Measurements from ENCODE around the gene SMARCD2. TPM values are rescaled to one million over a fixed set of nuclear protein-coding genes. Genes with fewer than 3 reads are reported as not detected.

SMARCD2 gene
- total RNA-seq, 1 donor from 2014 or later, result 78.8 TPM

GRCh38 chr17:63830904-63831491 lies 11.5 kb downstream of the SMARCD2 start:
- DNase-seq, result no peak

GRCh38 chr17:63830278-63830677 lies 12.2 kb downstream of the SMARCD2 start:
- DNase-seq, result no peak

- no peak for DNase-seq
These were observed 13.5 kb downstream of the SMARCD2 start for GRCh38 chr17:63828936-63829335.

- DNase-seq, result no peak
These were observed 14.7 kb downstream of the SMARCD2 start for GRCh38 chr17:63827801-63828221.

GRCh38 chr17:63827002-63827800 lies 15.3 kb downstream of the SMARCD2 start, which contains the start of the genes FTSJ3 and PSMC5:
FTSJ3 (minus strand) TSS chr17:63827663; CDS start chr17:63826902, 761 bp downstream.
PSMC5 (plus strand) TSS chr17:63827431; CDS start chr17:63827491, 60 bp downstream.
- peak; percentile 97 for DNase-seq

GRCh38 chr17:63826468-63827001 lies 15.9 kb downstream of the SMARCD2 start:
- peak; percentile 61 for DNase-seq

GRCh38 chr17:63824362-63824761 lies 18.1 kb downstream of the SMARCD2 start:
- no peak for DNase-seq

- no peak for DNase-seq
These were observed 18.7 kb downstream of the SMARCD2 start for GRCh38 chr17:63823659-63824331.

- no peak for DNase-seq
These were observed 19.9 kb downstream of the SMARCD2 start for GRCh38 chr17:63822537-63822936.

- DNase-seq, result no peak
These were observed 20.7 kb downstream of the SMARCD2 start for GRCh38 chr17:63821804-63822203.

GRCh38 chr17:63820963-63821561 lies 21.4 kb downstream of the SMARCD2 start:
- DNase-seq, result no peak

- DNase-seq, result peak; percentile 36
These were observed 22.6 kb downstream of the SMARCD2 start for GRCh38 chr17:63819585-63820537.

- DNase-seq, result no peak
These were observed 23.4 kb downstream of the SMARCD2 start for GRCh38 chr17:63819131-63819530.

GRCh38 chr17:63817736-63818385 lies 24.6 kb downstream of the SMARCD2 start:
- no peak for DNase-seq

- DNase-seq, result no peak
These were observed 25.8 kb downstream of the SMARCD2 start for GRCh38 chr17:63816669-63817068.

- DNase-seq, result no peak
These were observed 26.4 kb downstream of the SMARCD2 start for GRCh38 chr17:63816123-63816522.

GRCh38 chr17:63809970-63810369 lies 32.5 kb downstream of the SMARCD2 start:
- no peak for DNase-seq

- DNase-seq, result no peak
These were observed 36.9 kb downstream of the SMARCD2 start for GRCh38 chr17:63805591-63805990.

GRCh38 chr17:63804328-63804727 lies 38.2 kb downstream of the SMARCD2 start:
- DNase-seq, result no peak

- DNase-seq, result no peak
These were observed 41.7 kb downstream of the SMARCD2 start for GRCh38 chr17:63800783-63801182.

- DNase-seq, result no peak
These were observed 43.8 kb downstream of the SMARCD2 start for GRCh38 chr17:63798572-63799106.

Data from dermis blood vessel endothelial cell (primary cell).